Esophagus muscularis mucosa (tissue), 4 donors: ENCODE measurements around the gene SPATA20. TPM values are rescaled to one million over a fixed set of nuclear protein-coding genes. Genes with fewer than 3 reads are reported as not detected.
A peak's percentile ranks its signal among the peaks of the same experiment; 100 is the strongest.

Experiments used
- DNase-seq: peaks from one replicate; pipeline ENCODE4 v3.0.0-alpha.2; 2017; ENCODE audit errors: extremely low spot score
- H3K27ac ChIP-seq, 4 donors: fragments of 200-600 bp; sonication (generic); replicated peaks in 1 of 4; 1 replicate in 3 of 4; 2 replicates in 1 of 4; pipeline ENCODE4 v1.5.1; 2016 to 2019; ENCODE audit warnings: mild to moderate bottlenecking in 1 of 4
- H3K27me3 ChIP-seq, 4 donors: fragments of 200-600 bp; sonication (generic); one replicate each; pipeline versions ENCODE4 v1.5.1 to v1.6.0; 2016 to 2019
- H3K36me3 ChIP-seq, 4 donors: fragments of 200-600 bp; sonication (generic); one replicate each; pipeline ENCODE4 v1.5.1; 2016 to 2019
- H3K4me1 ChIP-seq, 4 donors: fragments of 200-600 bp; sonication (generic); one replicate each; pipeline ENCODE4 v1.5.1; 2016 to 2019
- H3K4me3 ChIP-seq, 4 donors: fragments of 200-600 bp; sonication (generic); 1 replicate in 2 of 4; 2 replicates in 2 of 4; pipeline ENCODE4 v1.5.1; 2016 to 2019; ENCODE audit warnings: mild to moderate bottlenecking in 4 of 4, moderate library complexity in 1 of 4
- H3K9me3 ChIP-seq, 4 donors: fragments of 200-600 bp; sonication (generic); 1 replicate in 3 of 4; 2 replicates in 1 of 4; pipeline ENCODE4 v1.5.1; 2016 to 2019
- EP300 ChIP-seq: sonication (generic); formaldehyde crosslinking; IDR thresholded peaks from one replicate; pipeline ENCODE4 v1.6.1; 2017; ENCODE audit warnings: antibody characterized with exemption
- POLR2A ChIP-seq: fragments of 450-650 bp; IDR thresholded peaks from one replicate; pipeline ENCODE4 v1.6.1; 2017; ENCODE audit warnings: antibody characterized with exemption, moderate library complexity, mild to moderate bottlenecking, low read depth
- POLR2AphosphoS5 ChIP-seq, 2 donors: sonication (generic); formaldehyde crosslinking; IDR thresholded peaks; one replicate each; pipeline ENCODE4 v1.6.1; 2017; ENCODE audit warnings: antibody characterized with exemption in 2 of 2
- WGBS: methylation state at CpG from one replicate; pipeline ENCODE4 v1.1.5; 2018; 5-methylcytosine and 5-hydroxymethylcytosine counted together
- intact Hi-C: fragments of 100-400 bp; cut with DNase I; formaldehyde crosslinking; loops from one replicate; pipeline ENCODE4 v1.15.1; 2023
- total RNA-seq, 4 donors: library from RNA; depleted of rRNA; stranded (reverse); fragments of >200 nt; gene quantifications; one replicate each; pipeline versions ENCODE4 v1.1.0 to v1.2.1, GENCODE V29; 2016
- TF ChIP-seq, protein P1 (sequence below), 3 experiments: fragments of 200-600 bp in 2 of 3; fragments of 450-650 bp in 1 of 3; sonication (generic) in 2 of 3; IDR thresholded peaks; one replicate each; pipeline ENCODE4 v1.5.1; 2017 to 2019; ENCODE audit warnings: antibody characterized with exemption in 3 of 3, mild to moderate bottlenecking in 2 of 3, moderate library complexity in 1 of 3

Gene SPATA20
- total RNA-seq, 4 donors from 2014 or later = 44.1 to 64.4 (median 54.6) TPM

DNA sequence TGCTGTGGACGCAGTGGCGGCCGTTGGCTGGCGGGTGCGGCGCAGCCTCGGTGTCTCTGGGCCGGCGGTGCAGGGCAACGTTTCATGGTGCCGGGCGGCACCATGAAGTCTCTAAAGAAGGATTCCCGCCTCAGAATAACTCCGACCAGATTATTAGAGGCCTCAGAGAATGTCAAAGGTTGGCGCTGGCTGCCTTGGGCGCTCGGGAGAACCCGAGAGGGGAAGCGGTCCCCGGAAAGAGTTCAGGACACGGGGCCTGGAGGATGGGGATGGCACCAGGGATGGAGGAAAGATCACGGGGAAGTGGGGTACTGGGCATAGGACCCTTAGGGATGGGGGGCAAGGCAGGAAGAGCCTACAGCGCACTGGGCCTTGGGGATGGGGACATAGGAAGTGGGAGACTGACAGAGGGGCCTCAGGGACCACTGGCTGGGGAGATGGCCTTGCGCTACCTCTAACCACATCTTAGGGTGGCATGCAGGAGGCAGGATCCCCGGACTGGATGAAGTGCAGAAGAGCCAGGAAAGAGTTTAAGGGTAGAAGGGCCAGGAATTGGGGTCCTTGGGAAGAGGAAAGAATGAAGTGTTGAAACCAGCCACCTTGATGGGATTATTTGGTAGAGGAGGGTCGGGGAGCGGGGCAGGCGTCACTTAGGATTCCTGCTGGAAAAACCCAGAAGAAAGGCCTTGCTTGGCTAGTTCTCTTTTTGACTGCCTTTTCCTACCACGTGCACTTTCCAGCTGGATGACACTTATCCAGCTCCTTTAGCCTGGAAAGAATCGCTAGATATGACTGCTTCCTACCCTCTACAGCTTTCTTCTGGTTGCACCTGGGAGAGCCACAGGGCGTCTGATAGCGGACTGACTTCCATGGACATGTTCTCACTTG, 38.2 kb upstream of the SPATA20 start:
- Histone ChIP-seq H3K9me3 (no peaks in the 10 kb centered on the region), H3K4me3 (peak overlapping the region; percentile 65 to 82 (median 69)), H3K27ac (peak overlapping the region; percentile 69 to 83 (median 80)), H3K27me3 (no peaks in the 10 kb centered on the region), H3K36me3 (no peaks in the 10 kb centered on the region), H3K4me1 (peaks cover 18 to 22% (median 21%) of the 10 kb centered on the region in 4 donors)
- TF ChIP-seq POLR2AphosphoS5 (IDR thresholded peaks at IDR 0.05) (no peak), POLR2A (no peak), EP300 (no peak)
- TF ChIP-seq, protein P1, sequence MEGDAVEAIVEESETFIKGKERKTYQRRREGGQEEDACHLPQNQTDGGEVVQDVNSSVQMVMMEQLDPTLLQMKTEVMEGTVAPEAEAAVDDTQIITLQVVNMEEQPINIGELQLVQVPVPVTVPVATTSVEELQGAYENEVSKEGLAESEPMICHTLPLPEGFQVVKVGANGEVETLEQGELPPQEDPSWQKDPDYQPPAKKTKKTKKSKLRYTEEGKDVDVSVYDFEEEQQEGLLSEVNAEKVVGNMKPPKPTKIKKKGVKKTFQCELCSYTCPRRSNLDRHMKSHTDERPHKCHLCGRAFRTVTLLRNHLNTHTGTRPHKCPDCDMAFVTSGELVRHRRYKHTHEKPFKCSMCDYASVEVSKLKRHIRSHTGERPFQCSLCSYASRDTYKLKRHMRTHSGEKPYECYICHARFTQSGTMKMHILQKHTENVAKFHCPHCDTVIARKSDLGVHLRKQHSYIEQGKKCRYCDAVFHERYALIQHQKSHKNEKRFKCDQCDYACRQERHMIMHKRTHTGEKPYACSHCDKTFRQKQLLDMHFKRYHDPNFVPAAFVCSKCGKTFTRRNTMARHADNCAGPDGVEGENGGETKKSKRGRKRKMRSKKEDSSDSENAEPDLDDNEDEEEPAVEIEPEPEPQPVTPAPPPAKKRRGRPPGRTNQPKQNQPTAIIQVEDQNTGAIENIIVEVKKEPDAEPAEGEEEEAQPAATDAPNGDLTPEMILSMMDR (IDR thresholded peaks at IDR 0.05) = no peak
- intact Hi-C loops = no loop called here
- no peak for DNase-seq
- 29% methylated on average over 27 of the region's 32 CpGs for WGBS

DNA sequence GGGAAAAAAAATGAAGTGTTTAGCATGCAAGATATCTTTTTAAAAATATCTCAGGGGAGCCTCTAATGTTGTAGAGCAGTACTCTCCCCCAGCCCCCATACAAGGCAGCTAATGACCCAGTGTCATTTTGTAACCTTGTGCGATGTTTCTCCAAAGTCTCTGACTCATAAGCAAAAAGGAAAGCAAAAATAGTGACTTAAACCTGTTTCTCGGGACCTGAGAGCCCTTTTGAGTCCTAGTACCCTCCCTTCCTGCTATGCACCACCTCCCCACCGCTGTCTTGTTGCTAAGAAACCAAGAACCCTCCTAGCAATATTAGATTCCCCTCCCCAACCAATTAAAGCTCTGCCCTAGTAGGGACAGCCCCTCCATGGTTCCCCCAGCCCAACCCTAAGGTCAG, 35.9 kb upstream of the SPATA20 start:
- WGBS = 61% methylated on average over 3 of the region's 3 CpGs
- Histone ChIP-seq H3K9me3 (no peaks in the 10 kb centered on the region), H3K27me3 (no peaks in the 10 kb centered on the region), H3K4me3 (no peak overlapping the region), H3K4me1 (peaks cover 29 to 35% (median 31%) of the 10 kb centered on the region in 4 donors), H3K27ac (no peak overlapping the region), H3K36me3 (no peaks in the 10 kb centered on the region)
- DNase-seq = no peak
- intact Hi-C loops = no loop called here
- no peak for TF ChIP-seq POLR2A
- TF ChIP-seq, protein P1 (IDR thresholded peaks at IDR 0.05) = no peak
- no peak for TF ChIP-seq POLR2AphosphoS5 (IDR thresholded peaks at IDR 0.05)

DNA sequence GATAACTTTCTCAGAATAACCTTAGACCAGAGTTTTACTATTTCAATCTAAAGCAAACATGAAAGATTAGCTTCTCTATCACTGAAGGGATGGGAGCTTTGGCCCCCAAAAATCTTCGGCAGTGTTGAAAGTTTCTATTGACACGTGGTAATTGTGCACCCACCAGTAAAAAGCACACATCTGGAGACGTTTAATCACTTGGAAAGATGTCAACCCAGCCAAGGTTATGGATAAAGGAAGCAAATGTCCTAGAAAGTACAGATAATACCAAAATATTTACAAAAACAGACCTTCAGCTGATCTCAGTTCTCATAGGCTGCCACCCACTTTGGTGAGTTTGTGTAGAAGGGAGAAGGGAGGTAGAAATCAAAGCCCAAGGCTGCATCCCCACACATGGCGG, 33.5 kb upstream of the SPATA20 start:
- no peak for DNase-seq
- Histone ChIP-seq H3K4me1 (peaks cover 21 to 26% (median 24%) of the 10 kb centered on the region in 4 donors), H3K36me3 (no peaks in the 10 kb centered on the region), H3K27ac (no peak overlapping the region), H3K4me3 (no peak overlapping the region), H3K9me3 (no peaks in the 10 kb centered on the region), H3K27me3 (no peaks in the 10 kb centered on the region)
- intact Hi-C loops = no loop called here
- TF ChIP-seq, protein P1 (IDR thresholded peaks at IDR 0.05) = no peak
- WGBS = 67% methylated on average over 4 of the region's 4 CpGs

DNA sequence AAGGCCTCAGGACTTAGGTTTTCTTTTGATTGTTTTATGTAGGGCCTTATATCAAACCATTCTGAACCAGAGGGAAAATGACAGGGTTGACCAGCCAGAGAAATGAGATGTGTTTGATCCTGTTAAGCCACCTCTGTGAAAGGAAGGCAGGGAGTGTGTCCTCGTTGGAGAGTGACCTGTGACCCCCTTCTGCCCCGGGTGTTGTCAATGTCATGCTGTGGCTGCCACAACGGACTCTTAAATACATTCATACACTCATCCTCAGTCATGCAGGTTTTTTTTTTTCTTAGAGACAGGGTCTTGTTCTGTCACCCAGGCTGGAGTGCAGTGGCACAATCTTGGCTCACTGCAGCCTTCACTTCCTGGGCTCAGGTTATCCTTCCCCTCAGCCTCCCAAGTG, 32.6 kb upstream of the SPATA20 start:
- no peak for DNase-seq
- no peaks in the 10 kb centered on the region for H3K36me3 ChIP-seq
- H3K27me3 ChIP-seq = no peaks in the 10 kb centered on the region
- TF ChIP-seq POLR2AphosphoS5 (IDR thresholded peaks at IDR 0.05) = no peak
- TF ChIP-seq POLR2A = no peak
- no peak for TF ChIP-seq EP300
- TF ChIP-seq, protein P1 (IDR thresholded peaks at IDR 0.05) = no peak
- peaks cover 13 to 22% (median 17%) of the 10 kb centered on the region in 4 donors for H3K4me1 ChIP-seq
- intact Hi-C loops = no loop called here
- peak overlapping the region in 1 of 4 donors; percentile 45 for H3K27ac ChIP-seq
- H3K4me3 ChIP-seq = no peak overlapping the region
- 82% methylated on average over 3 of the region's 3 CpGs for WGBS
- H3K9me3 ChIP-seq = no peaks in the 10 kb centered on the region
